ENCODE measurements around the gene FGF14. TPM values are rescaled to one million over a fixed set of nuclear protein-coding genes. Genes with fewer than 3 reads are reported as not detected.

FGF14 gene
- total RNA-seq, 4 donors from 2014 or later = 0.36 to 1.9 (median 0.45) TPM

GRCh38 chr13:102214956-102215355, 186.9 kb downstream of the FGF14 start:
- TF ChIP-seq POLR2A (IDR thresholded peaks at IDR 0.05) (no peak), CTCF (IDR thresholded peaks at IDR 0.05) (no peak)
- DNase-seq (ENCODE audit: low spot score in 2 of 2) = no peak
- H3K4me3 ChIP-seq (ENCODE audit: low read depth, poor library complexity, severe bottlenecking) = no peak overlapping the region
- intact Hi-C loops (cut with DNase I; ENCODE audit: low total_unique reads) = no loop called here

GRCh38 chr13:102212729-102213128, 189.1 kb downstream of the FGF14 start:
- intact Hi-C loops (cut with DNase I; ENCODE audit: low total_unique reads) = no loop called here
- TF ChIP-seq CTCF (IDR thresholded peaks at IDR 0.05) (no peak), POLR2A (IDR thresholded peaks at IDR 0.05) (no peak)

GRCh38 chr13:102208347-102208746, 193.5 kb downstream of the FGF14 start:
- H3K4me3 ChIP-seq (ENCODE audit: low read depth, poor library complexity, severe bottlenecking) = no peak overlapping the region
- TF ChIP-seq POLR2A (IDR thresholded peaks at IDR 0.05) = no peak
- no peak for TF ChIP-seq CTCF (IDR thresholded peaks at IDR 0.05)
- intact Hi-C loops (cut with DNase I; ENCODE audit: low total_unique reads) = no loop called here
- DNase-seq (ENCODE audit: low spot score in 2 of 2) = no peak

More at GRCh38 chr13:102212729-102213128, 189.1 kb downstream of the FGF14 start:
- H3K4me3 ChIP-seq (ENCODE audit: low read depth, poor library complexity, severe bottlenecking) = no peak overlapping the region
- 60 to 62% methylated on average over 3 of the region's 3 CpGs for WGBS, 2 donors
- no peak for DNase-seq (ENCODE audit: low spot score in 2 of 2)

GRCh38 chr13:102207680-102208342, 194.0 kb downstream of the FGF14 start:
- intact Hi-C loops (cut with DNase I; ENCODE audit: low total_unique reads) = no loop called here
- no peak for DNase-seq (ENCODE audit: low spot score in 2 of 2)
- TF ChIP-seq CTCF (IDR thresholded peaks at IDR 0.05) = no peak
- WGBS, 2 donors = 76 to 78% methylated on average over 3 of the region's 3 CpGs
- no peak overlapping the region for H3K4me3 ChIP-seq (ENCODE audit: low read depth, poor library complexity, severe bottlenecking)

- H3K4me3 ChIP-seq (ENCODE audit: low read depth, poor library complexity, severe bottlenecking) = no peak overlapping the region
- TF ChIP-seq POLR2A (IDR thresholded peaks at IDR 0.05) (no peak), CTCF (IDR thresholded peaks at IDR 0.05) (no peak)
- intact Hi-C loops (cut with DNase I; ENCODE audit: low total_unique reads) = no loop called here
- DNase-seq (ENCODE audit: low spot score in 2 of 2) = no peak
Measured at GRCh38 chr13:102203718-102204117, 198.1 kb downstream of the FGF14 start.

All from lower leg skin (tissue), 4 donors.